Tibial nerve (tissue), 4 donors: ENCODE results near the gene LRRC25. TPM values are rescaled to one million over a fixed set of nuclear protein-coding genes. Genes with fewer than 3 reads are reported as not detected.
A peak's percentile ranks its signal among the peaks of the same experiment; 100 is the strongest.

Experiments used
- DNase-seq, 2 donors: peaks; one replicate each; pipeline ENCODE4 v3.0.0-alpha.2; 2019; ENCODE audit warnings: low spot score in 2 of 2
- H3K27ac ChIP-seq, 4 donors: fragments of 200-600 bp; sonication (generic) in 3 of 4; one replicate each; pipeline ENCODE4 v1.5.1; 2017 to 2019; ENCODE audit warnings: mild to moderate bottlenecking in 1 of 4
- H3K27me3 ChIP-seq, 2 donors: fragments of 200-600 bp; sonication (generic) in 1 of 2; one replicate each; pipeline versions ENCODE4 v1.5.1 to v1.6.0; 2017 to 2019
- H3K36me3 ChIP-seq, 3 donors: fragments of 200-600 bp; sonication (generic); one replicate each; pipeline ENCODE4 v1.5.1; 2018 to 2019
- H3K4me1 ChIP-seq, 4 donors: fragments of 200-600 bp; sonication (generic) in 3 of 4; one replicate each; pipeline ENCODE4 v1.5.1; 2017 to 2019
- H3K4me3 ChIP-seq, 4 donors: fragments of 200-600 bp; sonication (generic) in 3 of 4; one replicate each; pipeline ENCODE4 v1.5.1; 2017 to 2019; ENCODE audit warnings: mild to moderate bottlenecking in 1 of 4, moderate library complexity in 1 of 4
- H3K9me3 ChIP-seq, 4 donors: fragments of 200-600 bp; sonication (generic) in 3 of 4; one replicate each; pipeline ENCODE4 v1.5.1; 2017 to 2019
- CTCF ChIP-seq, 5 experiments: fragments of 200-600 bp in 3 of 5; fragments of 450-650 bp in 2 of 5; sonication (generic) in 3 of 5; IDR thresholded peaks; one replicate each; pipeline ENCODE4 v1.5.1; 2016 to 2019; ENCODE audit warnings: antibody characterized with exemption in 5 of 5, mild to moderate bottlenecking in 3 of 5, moderate library complexity in 2 of 5
- EP300 ChIP-seq, 2 donors: sonication (generic); formaldehyde crosslinking; IDR thresholded peaks; one replicate each; pipeline ENCODE4 v1.6.1; 2017; ENCODE audit warnings: antibody characterized with exemption in 2 of 2, mild to moderate bottlenecking in 1 of 2
- POLR2A ChIP-seq, 2 donors: fragments of 450-650 bp; IDR thresholded peaks; one replicate each; pipeline ENCODE4 v1.6.1; 2017; ENCODE audit warnings: antibody characterized with exemption in 2 of 2, mild to moderate bottlenecking in 2 of 2, moderate library complexity in 2 of 2
- WGBS, 2 donors: methylation state at CpG; one replicate each; pipeline ENCODE4 v1.1.5; 2018; 5-methylcytosine and 5-hydroxymethylcytosine counted together
- total RNA-seq, 4 donors: library from RNA; depleted of rRNA; stranded (reverse); fragments of >200 nt; gene quantifications; one replicate each; pipeline ENCODE4 v1.1.0, GENCODE V29; 2016

Gene LRRC25
- total RNA-seq, 4 donors from 2014 or later, result 9.0 to 13.8 (median 9.8) TPM

- peak overlapping the region in 3 of 4 donors; percentile 40 to 67 (median 60) for H3K27ac ChIP-seq
- no peak overlapping the region for H3K4me3 ChIP-seq
- no peak for DNase-seq
- TF ChIP-seq CTCF (IDR thresholded peaks at IDR 0.05), result no peak
- TF ChIP-seq POLR2A (IDR thresholded peaks at IDR 0.05), result no peak
- TF ChIP-seq EP300 (IDR thresholded peaks at IDR 0.05), result no peak
- WGBS, 2 donors, result 78 to 80% methylated on average over 20 to 21 of the region's 21 CpGs
- no peaks in the 10 kb centered on the region for H3K27me3 ChIP-seq
- no peaks in the 10 kb centered on the region for H3K9me3 ChIP-seq
- H3K36me3 ChIP-seq, result peaks cover 0 to 14% (median 0%) of the 10 kb centered on the region in 3 donors
- H3K4me1 ChIP-seq, result peaks cover 0 to 90% (median 48%) of the 10 kb centered on the region in 4 donors
Measured at GRCh38 chr19:18423258-18424020, 26.0 kb upstream of the LRRC25 start.

- Histone ChIP-seq H3K9me3 (no peaks in the 10 kb centered on the region), H3K36me3 (peaks cover 0 to 6% (median 0%) of the 10 kb centered on the region in 3 donors), H3K27me3 (no peaks in the 10 kb centered on the region), H3K4me3 (no peak overlapping the region), H3K27ac (peak overlapping the region in 2 of 4 donors; percentile 7 to 67), H3K4me1 (peaks cover 0 to 90% (median 55%) of the 10 kb centered on the region in 4 donors)
- no peak for DNase-seq
- TF ChIP-seq CTCF (IDR thresholded peaks at IDR 0.05), result no peak
- TF ChIP-seq EP300 (IDR thresholded peaks at IDR 0.05), result no peak
- no peak for TF ChIP-seq POLR2A (IDR thresholded peaks at IDR 0.05)
- WGBS, 2 donors, result 69 to 79% methylated on average over 14 of the region's 14 CpGs
Measured at GRCh38 chr19:18422530-18423191, 25.2 kb upstream of the LRRC25 start.

GRCh38 chr19:18421371-18421959 is 24.0 kb upstream of the LRRC25 start:
- H3K36me3 ChIP-seq, result no peaks in the 10 kb centered on the region
- 68 to 72% methylated on average over 12 of the region's 12 CpGs for WGBS, 2 donors
- H3K4me3 ChIP-seq, result no peak overlapping the region
- H3K27ac ChIP-seq, result peak overlapping the region in 2 of 4 donors; percentile 28 to 89
- DNase-seq, result no peak
- H3K4me1 ChIP-seq, result peaks cover 0 to 91% (median 63%) of the 10 kb centered on the region in 4 donors
- H3K27me3 ChIP-seq, result no peaks in the 10 kb centered on the region
- H3K9me3 ChIP-seq, result no peaks in the 10 kb centered on the region
- TF ChIP-seq CTCF (IDR thresholded peaks at IDR 0.05), result no peak
- TF ChIP-seq POLR2A (IDR thresholded peaks at IDR 0.05), result no peak
- no peak for TF ChIP-seq EP300 (IDR thresholded peaks at IDR 0.05)

GRCh38 chr19:18420930-18421329 is 23.5 kb upstream of the LRRC25 start:
- H3K27ac ChIP-seq, result peak overlapping the region in 3 of 4 donors; percentile 85 to 97 (median 89)
- WGBS, 2 donors, result 29 to 35% methylated on average over 2 of the region's 2 CpGs
- H3K36me3 ChIP-seq, result no peaks in the 10 kb centered on the region
- DNase-seq, result no peak
- no peaks in the 10 kb centered on the region for H3K9me3 ChIP-seq
- no peaks in the 10 kb centered on the region for H3K27me3 ChIP-seq
- H3K4me1 ChIP-seq, result peaks cover 0 to 91% (median 64%) of the 10 kb centered on the region in 4 donors
- H3K4me3 ChIP-seq, result peak overlapping the region in 3 of 4 donors; percentile 43 to 75 (median 73)
- TF ChIP-seq EP300 (IDR thresholded peaks at IDR 0.05), result no peak

- no peaks in the 10 kb centered on the region for H3K9me3 ChIP-seq
- peaks cover 0 to 91% (median 63%) of the 10 kb centered on the region in 4 donors for H3K4me1 ChIP-seq
- H3K4me3 ChIP-seq, result peak overlapping the region; percentile 43 to 75 (median 62)
- no peaks in the 10 kb centered on the region for H3K36me3 ChIP-seq
- TF ChIP-seq EP300 (IDR thresholded peaks at IDR 0.05) (no peak), CTCF (IDR thresholded peaks at IDR 0.05) (peak in 1 of 5 experiments; percentile 15)
- WGBS, 2 donors, result 2 to 4% methylated on average over 40 to 70 of the region's 97 CpGs
- no peak for DNase-seq
- no peaks in the 10 kb centered on the region for H3K27me3 ChIP-seq
- H3K27ac ChIP-seq, result peak overlapping the region; percentile 85 to 97 (median 89)
Measured at GRCh38 chr19:18419699-18420460, 22.5 kb upstream of the LRRC25 start.
